ENCODE data around the gene ACSF2. TPM values are rescaled to one million over a fixed set of nuclear protein-coding genes. Genes with fewer than 3 reads are reported as not detected.

The ACSF2 gene
- total RNA-seq, 3 donors from 2014 or later = 3.7 to 4.3 (median 4.3) TPM

GRCh38 chr17:50440838-50441829 lies 15.1 kb downstream of the ACSF2 start:
- ATAC-seq = no peak

GRCh38 chr17:50443505-50443974 lies 17.5 kb downstream of the ACSF2 start:
- no peak overlapping the region for H3K4me3 Mint-ChIP-seq
- H3K36me3 Mint-ChIP-seq (ENCODE audit: insufficient read depth) = peaks cover 3% of the 10 kb centered on the region
- no peaks in the 10 kb centered on the region for H3K27me3 Mint-ChIP-seq (ENCODE audit: low read depth)
- no peaks in the 10 kb centered on the region for H3K9me3 Mint-ChIP-seq
- no peaks in the 10 kb centered on the region for H3K4me1 Mint-ChIP-seq (ENCODE audit: low read depth)
- no peak for DNase-seq
- no peak for ATAC-seq

More at GRCh38 chr17:50440838-50441829, 15.1 kb downstream of the ACSF2 start:
- peaks cover 2% of the 10 kb centered on the region for H3K36me3 Mint-ChIP-seq (ENCODE audit: insufficient read depth)
- no peak for DNase-seq
- H3K4me3 Mint-ChIP-seq = no peak overlapping the region
- H3K27me3 Mint-ChIP-seq (ENCODE audit: low read depth) = no peaks in the 10 kb centered on the region
- H3K4me1 Mint-ChIP-seq (ENCODE audit: low read depth) = no peaks in the 10 kb centered on the region
- H3K9me3 Mint-ChIP-seq = no peaks in the 10 kb centered on the region

GRCh38 chr17:50444841-50445715 lies 19.1 kb downstream of the ACSF2 start:
- Mint-ChIP-seq H3K4me1 (ENCODE audit: low read depth) (no peaks in the 10 kb centered on the region), H3K36me3 (ENCODE audit: insufficient read depth) (peaks cover 2% of the 10 kb centered on the region), H3K27me3 (ENCODE audit: low read depth) (no peaks in the 10 kb centered on the region), H3K9me3 (no peaks in the 10 kb centered on the region), H3K4me3 (no peak overlapping the region)
- no peak for DNase-seq
- ATAC-seq = no peak

GRCh38 chr17:50445730-50446325 lies 19.8 kb downstream of the ACSF2 start:
- Mint-ChIP-seq H3K4me3 (no peak overlapping the region), H3K27me3 (ENCODE audit: low read depth) (no peaks in the 10 kb centered on the region), H3K36me3 (ENCODE audit: insufficient read depth) (peaks cover 2% of the 10 kb centered on the region), H3K4me1 (ENCODE audit: low read depth) (no peaks in the 10 kb centered on the region), H3K9me3 (no peaks in the 10 kb centered on the region)
- ATAC-seq (no peak), DNase-seq (no peak)

GRCh38 chr17:50447870-50448595 lies 22.0 kb downstream of the ACSF2 start:
- ATAC-seq (no peak), DNase-seq (no peak)
- Mint-ChIP-seq H3K36me3 (ENCODE audit: insufficient read depth) (peaks cover 2% of the 10 kb centered on the region), H3K27me3 (ENCODE audit: low read depth) (no peaks in the 10 kb centered on the region), H3K4me1 (ENCODE audit: low read depth) (no peaks in the 10 kb centered on the region), H3K9me3 (no peaks in the 10 kb centered on the region), H3K4me3 (no peak overlapping the region)

GRCh38 chr17:50448643-50449042 lies 22.6 kb downstream of the ACSF2 start:
- Mint-ChIP-seq H3K36me3 (ENCODE audit: insufficient read depth) (peaks cover 5% of the 10 kb centered on the region), H3K9me3 (no peaks in the 10 kb centered on the region), H3K4me3 (no peak overlapping the region), H3K4me1 (ENCODE audit: low read depth) (no peaks in the 10 kb centered on the region), H3K27me3 (ENCODE audit: low read depth) (no peaks in the 10 kb centered on the region)
- DNase-seq (no peak), ATAC-seq (no peak)

- Mint-ChIP-seq H3K4me1 (ENCODE audit: low read depth) (no peaks in the 10 kb centered on the region), H3K36me3 (ENCODE audit: insufficient read depth) (peaks cover 5% of the 10 kb centered on the region), H3K9me3 (no peaks in the 10 kb centered on the region), H3K4me3 (no peak overlapping the region), H3K27me3 (ENCODE audit: low read depth) (no peaks in the 10 kb centered on the region)
- ATAC-seq = no peak
- DNase-seq = no peak
Observed at GRCh38 chr17:50451943-50452629, 26.1 kb downstream of the ACSF2 start.

GRCh38 chr17:50452630-50453300 lies 26.7 kb downstream of the ACSF2 start:
- Mint-ChIP-seq H3K4me3 (no peak overlapping the region), H3K9me3 (no peaks in the 10 kb centered on the region), H3K4me1 (ENCODE audit: low read depth) (no peaks in the 10 kb centered on the region), H3K27me3 (ENCODE audit: low read depth) (no peaks in the 10 kb centered on the region), H3K36me3 (ENCODE audit: insufficient read depth) (peaks cover 5% of the 10 kb centered on the region)
- ATAC-seq = no peak
- DNase-seq = no peak

GRCh38 chr17:50453901-50454300 lies 27.9 kb downstream of the ACSF2 start:
- H3K9me3 Mint-ChIP-seq = no peaks in the 10 kb centered on the region
- H3K27me3 Mint-ChIP-seq (ENCODE audit: low read depth) = no peaks in the 10 kb centered on the region
- ATAC-seq = no peak
- DNase-seq = no peak
- no peaks in the 10 kb centered on the region for H3K4me1 Mint-ChIP-seq (ENCODE audit: low read depth)
- H3K36me3 Mint-ChIP-seq (ENCODE audit: insufficient read depth) = peaks cover 3% of the 10 kb centered on the region
- no peak overlapping the region for H3K4me3 Mint-ChIP-seq

GRCh38 chr17:50457621-50458020 lies 31.6 kb downstream of the ACSF2 start:
- ATAC-seq (no peak), DNase-seq (no peak)
- Mint-ChIP-seq H3K9me3 (no peaks in the 10 kb centered on the region), H3K4me3 (no peak overlapping the region), H3K27me3 (ENCODE audit: low read depth) (no peaks in the 10 kb centered on the region), H3K4me1 (ENCODE audit: low read depth) (no peaks in the 10 kb centered on the region), H3K36me3 (ENCODE audit: insufficient read depth) (peaks cover 3% of the 10 kb centered on the region)

GRCh38 chr17:50458270-50458669 lies 32.3 kb downstream of the ACSF2 start:
- DNase-seq (no peak), ATAC-seq (no peak)
- Mint-ChIP-seq H3K4me3 (no peak overlapping the region), H3K9me3 (no peaks in the 10 kb centered on the region), H3K27me3 (ENCODE audit: low read depth) (no peaks in the 10 kb centered on the region), H3K4me1 (ENCODE audit: low read depth) (no peaks in the 10 kb centered on the region), H3K36me3 (ENCODE audit: insufficient read depth) (peaks cover 3% of the 10 kb centered on the region)

GRCh38 chr17:50458701-50459676 lies 33.0 kb downstream of the ACSF2 start:
- no peaks in the 10 kb centered on the region for H3K27me3 Mint-ChIP-seq (ENCODE audit: low read depth)
- no peak for DNase-seq
- no peaks in the 10 kb centered on the region for H3K9me3 Mint-ChIP-seq
- no peaks in the 10 kb centered on the region for H3K4me1 Mint-ChIP-seq (ENCODE audit: low read depth)
- no peak for ATAC-seq
- H3K4me3 Mint-ChIP-seq = no peak overlapping the region
- no peaks in the 10 kb centered on the region for H3K36me3 Mint-ChIP-seq (ENCODE audit: insufficient read depth)
